ENCODE data around the gene PRKN.

Gene PRKN

DNA sequence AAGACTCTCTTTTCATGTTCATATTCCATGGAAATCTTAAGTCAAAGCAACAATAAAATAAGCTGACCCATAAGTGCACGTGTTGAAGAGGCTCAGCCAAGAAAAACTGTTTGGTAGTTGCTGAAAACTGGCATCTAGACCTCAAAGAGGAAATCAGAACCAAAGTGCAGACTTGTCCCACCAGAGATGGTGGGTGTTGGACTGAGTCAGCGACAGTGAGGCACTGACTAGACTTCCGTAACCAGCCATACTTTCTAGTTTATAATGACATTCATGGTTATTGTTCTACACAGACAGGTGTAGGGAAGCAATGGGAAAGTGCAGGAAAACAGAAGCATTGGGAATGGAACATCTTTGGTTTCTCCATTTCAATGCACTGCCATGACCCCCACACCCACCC is 1278.0 kb downstream of the PRKN start:
- TF ChIP-seq, protein P1, sequence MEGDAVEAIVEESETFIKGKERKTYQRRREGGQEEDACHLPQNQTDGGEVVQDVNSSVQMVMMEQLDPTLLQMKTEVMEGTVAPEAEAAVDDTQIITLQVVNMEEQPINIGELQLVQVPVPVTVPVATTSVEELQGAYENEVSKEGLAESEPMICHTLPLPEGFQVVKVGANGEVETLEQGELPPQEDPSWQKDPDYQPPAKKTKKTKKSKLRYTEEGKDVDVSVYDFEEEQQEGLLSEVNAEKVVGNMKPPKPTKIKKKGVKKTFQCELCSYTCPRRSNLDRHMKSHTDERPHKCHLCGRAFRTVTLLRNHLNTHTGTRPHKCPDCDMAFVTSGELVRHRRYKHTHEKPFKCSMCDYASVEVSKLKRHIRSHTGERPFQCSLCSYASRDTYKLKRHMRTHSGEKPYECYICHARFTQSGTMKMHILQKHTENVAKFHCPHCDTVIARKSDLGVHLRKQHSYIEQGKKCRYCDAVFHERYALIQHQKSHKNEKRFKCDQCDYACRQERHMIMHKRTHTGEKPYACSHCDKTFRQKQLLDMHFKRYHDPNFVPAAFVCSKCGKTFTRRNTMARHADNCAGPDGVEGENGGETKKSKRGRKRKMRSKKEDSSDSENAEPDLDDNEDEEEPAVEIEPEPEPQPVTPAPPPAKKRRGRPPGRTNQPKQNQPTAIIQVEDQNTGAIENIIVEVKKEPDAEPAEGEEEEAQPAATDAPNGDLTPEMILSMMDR (IDR thresholded peaks at IDR 0.05; ENCODE audit: low read depth, low read length): no peak
- H3K4me3 ChIP-seq (ENCODE audit: low read depth, low read length): no peak overlapping the region
- no peaks in the 10 kb centered on the region for H3K9me3 ChIP-seq (ENCODE audit: severe bottlenecking)
- no peaks in the 10 kb centered on the region for H3K36me3 ChIP-seq
- H3K27ac ChIP-seq: no peak overlapping the region
- H3K27me3 ChIP-seq (ENCODE audit: insufficient read depth, low read depth, severe bottlenecking): no peaks in the 10 kb centered on the region
- DNase-seq: no peak

DNA sequence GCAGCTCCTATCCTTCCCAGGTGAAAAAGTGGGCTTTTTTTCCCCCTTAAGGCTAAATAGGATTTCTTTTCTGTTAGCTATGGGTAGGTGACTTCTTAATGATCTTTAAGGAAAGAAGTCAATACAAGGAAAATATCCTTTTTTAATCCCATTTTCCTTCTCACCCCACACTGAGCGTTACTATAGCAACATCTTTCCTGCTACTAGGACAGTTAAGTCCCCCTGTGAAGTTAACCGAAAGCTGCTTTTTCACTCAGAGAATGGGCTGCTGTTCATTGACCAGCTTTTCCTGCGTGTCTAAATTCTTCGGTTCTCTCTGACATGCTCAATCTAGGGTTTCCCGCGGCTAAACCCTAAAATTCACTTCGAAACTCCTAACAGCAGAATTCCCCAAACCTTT is 1280.6 kb downstream of the PRKN start:
- DNase-seq: no peak
- TF ChIP-seq, protein P1 (IDR thresholded peaks at IDR 0.05; ENCODE audit: low read depth, low read length): no peak

DNA sequence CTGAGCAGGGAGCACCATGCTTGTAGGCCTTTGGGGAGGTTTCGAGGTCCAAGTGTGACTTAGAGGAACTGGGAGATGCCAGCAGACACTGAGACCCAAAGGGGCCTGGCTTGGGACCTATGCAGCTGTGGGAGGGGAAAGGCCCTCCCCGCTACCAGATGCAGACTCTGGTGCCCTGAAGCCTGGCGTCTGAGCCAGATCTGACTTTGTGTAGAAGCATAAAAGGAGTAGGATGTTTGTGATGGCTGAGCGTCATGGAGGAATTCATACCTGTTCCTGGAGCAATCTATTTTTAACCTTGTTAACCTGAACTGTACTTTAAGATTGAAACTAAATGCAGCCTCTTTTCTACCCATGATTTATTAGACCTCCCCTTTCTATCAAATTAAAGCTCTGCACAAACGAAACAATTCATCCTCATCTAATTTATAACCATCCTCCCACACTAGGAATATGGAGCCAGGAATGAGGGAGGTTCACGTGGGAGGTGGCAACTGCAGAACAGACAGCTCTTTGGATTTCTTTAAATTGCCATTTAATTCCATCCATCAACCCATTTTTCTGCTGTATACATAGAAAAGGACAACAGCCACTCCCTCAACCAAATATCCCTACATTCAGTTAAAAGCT is 1281.2 kb downstream of the PRKN start:
- Histone ChIP-seq H3K27me3 (ENCODE audit: insufficient read depth, low read depth, severe bottlenecking) (no peaks in the 10 kb centered on the region), H3K9me3 (ENCODE audit: severe bottlenecking) (no peaks in the 10 kb centered on the region), H3K36me3 (no peaks in the 10 kb centered on the region), H3K27ac (no peak overlapping the region), H3K4me3 (ENCODE audit: low read depth, low read length) (no peak overlapping the region)
- DNase-seq: no peak
- TF ChIP-seq, protein P1 (IDR thresholded peaks at IDR 0.05; ENCODE audit: low read depth, low read length): no peak

More for the DNA sequence above, 1280.6 kb downstream of the PRKN start:
- H3K9me3 ChIP-seq (ENCODE audit: severe bottlenecking): no peaks in the 10 kb centered on the region
- H3K36me3 ChIP-seq: no peaks in the 10 kb centered on the region
- no peak overlapping the region for H3K4me3 ChIP-seq (ENCODE audit: low read depth, low read length)
- no peaks in the 10 kb centered on the region for H3K27me3 ChIP-seq (ENCODE audit: insufficient read depth, low read depth, severe bottlenecking)
- no peak overlapping the region for H3K27ac ChIP-seq

DNA sequence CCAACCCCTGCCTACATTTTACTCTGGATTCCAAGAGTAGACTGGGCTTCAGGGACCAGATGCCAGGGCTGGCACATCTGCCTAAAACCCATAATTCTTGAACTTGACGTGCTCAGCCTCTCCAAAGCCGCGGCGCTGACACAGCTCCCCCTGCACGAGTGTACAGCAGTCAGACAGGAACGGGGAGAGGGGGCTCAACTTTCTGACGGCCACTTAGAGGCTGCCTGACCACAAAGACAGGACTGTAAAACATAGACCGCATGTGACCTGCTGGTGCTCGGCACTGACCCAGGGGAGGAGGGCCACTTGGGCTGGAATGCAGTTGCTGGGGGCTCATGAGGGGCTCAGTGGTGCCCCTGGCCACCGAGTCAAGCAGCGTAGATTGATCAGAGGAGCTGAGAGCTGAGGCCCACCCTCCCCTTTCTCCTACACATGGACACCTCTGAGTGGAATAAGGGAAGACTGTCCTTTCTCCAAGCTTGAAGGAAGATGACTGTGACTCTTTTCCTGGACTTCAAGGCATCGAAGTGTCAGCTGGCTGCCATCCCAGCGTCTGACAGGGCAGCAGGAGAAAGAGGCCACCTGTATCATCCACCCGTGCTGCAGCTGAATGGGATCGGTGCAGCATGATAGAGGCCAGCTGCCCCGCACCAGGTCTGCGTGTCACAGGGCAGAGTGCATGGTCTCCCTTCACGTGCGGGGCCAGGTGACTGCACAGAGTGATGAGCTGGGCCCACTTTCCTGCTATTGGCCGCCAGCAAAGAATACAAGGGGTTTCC is 1282.4 kb downstream of the PRKN start:
- TF ChIP-seq, protein P1 (IDR thresholded peaks at IDR 0.05; ENCODE audit: low read depth, low read length): no peak
- no peak for DNase-seq
- Histone ChIP-seq H3K9me3 (ENCODE audit: severe bottlenecking) (no peaks in the 10 kb centered on the region), H3K4me3 (ENCODE audit: low read depth, low read length) (no peak overlapping the region), H3K27me3 (ENCODE audit: insufficient read depth, low read depth, severe bottlenecking) (no peaks in the 10 kb centered on the region), H3K27ac (no peak overlapping the region), H3K36me3 (no peaks in the 10 kb centered on the region)

DNA sequence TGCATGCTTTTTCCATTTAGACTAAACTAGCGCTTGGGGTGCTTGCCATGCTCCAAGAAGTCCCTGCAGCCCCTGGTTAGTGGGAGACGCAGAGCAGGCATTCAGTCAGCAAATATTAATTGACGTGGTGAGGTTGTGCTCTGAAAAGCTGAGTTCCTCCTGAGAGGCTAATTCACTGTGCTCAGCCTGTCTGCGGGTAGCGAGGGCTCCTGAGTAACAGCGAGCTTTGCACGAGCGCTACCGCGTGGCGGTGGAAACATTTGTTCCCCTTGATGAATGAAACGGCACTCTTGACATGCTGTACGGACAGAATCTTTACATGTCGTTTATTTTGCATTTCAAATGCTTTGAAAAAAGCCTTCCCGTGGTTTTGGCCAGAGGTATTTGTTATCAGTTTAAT is 1283.1 kb downstream of the PRKN start:
- Histone ChIP-seq H3K27ac (no peak overlapping the region), H3K27me3 (ENCODE audit: insufficient read depth, low read depth, severe bottlenecking) (no peaks in the 10 kb centered on the region), H3K4me3 (ENCODE audit: low read depth, low read length) (no peak overlapping the region), H3K9me3 (ENCODE audit: severe bottlenecking) (no peaks in the 10 kb centered on the region), H3K36me3 (no peaks in the 10 kb centered on the region)
- DNase-seq: no peak
- TF ChIP-seq, protein P1 (IDR thresholded peaks at IDR 0.05; ENCODE audit: low read depth, low read length): no peak
